ENCODE measurements around the gene MOV10L1. TPM values are rescaled to one million over a fixed set of nuclear protein-coding genes. Genes with fewer than 3 reads are reported as not detected.

Gene MOV10L1
- total and polyA plus RNA-seq, 9 of the 15 experiments (the other 6 are each of a cell fraction or from before 2014, with no cell fraction given) = 0.06 to 0.43 (median 0.15) TPM

GRCh38 chr22:50208430-50208938, 118.7 kb downstream of the MOV10L1 start (continued):
- TF ChIP-seq ZBTB40 (IDR thresholded peaks at IDR 0.05) (no peak), ZBTB40 (CRISPR knock-in tag; IDR thresholded peaks at IDR 0.05) (no peak), HDAC6 (IDR thresholded peaks at IDR 0.05; ENCODE audit: low read depth, low read length) (no peak), EP300 (IDR thresholded peaks at IDR 0.05; ENCODE audit: low read length) (no peak), BCL6 (CRISPR knock-in tag; IDR thresholded peaks at IDR 0.05) (no peak), E2F3 (CRISPR knock-in tag; IDR thresholded peaks at IDR 0.05) (no peak), DACH1 (IDR thresholded peaks at IDR 0.05; ENCODE audit: partially characterized antibody) (no peak), ZHX1 (conservative IDR thresholded peaks at IDR 0.05; ENCODE audit: low read length) (no peak), ARID4B (CRISPR knock-in tag; IDR thresholded peaks at IDR 0.05) (no peak), ZNF174 (CRISPR knock-in tag; IDR thresholded peaks at IDR 0.05) (no peak), THAP7 (CRISPR knock-in tag; IDR thresholded peaks at IDR 0.05) (no peak)

Data from K562 (cell line).